ENCODE measurements around the gene SPECC1. TPM values are rescaled to one million over a fixed set of nuclear protein-coding genes. Genes with fewer than 3 reads are reported as not detected.
A peak's percentile ranks its signal among the peaks of the same experiment; 100 is the strongest.
"Not testable (repeated sequence)": the region's sequence is repeated elsewhere in the genome, so short reads cannot be mapped to it uniquely, and the experiment has no call there.

SPECC1 gene
- total RNA-seq, 1 donor from 2014 or later = 69.6 TPM

- peak; percentile 98 for DNase-seq (ENCODE audit: low spot score, unreplicated experiment)
- Mint-ChIP-seq H3K4me1 (ENCODE audit: low read depth) (peaks cover 10% of the 10 kb centered on the region), H3K27me3 (peaks cover 7% of the 10 kb centered on the region), H3K36me3 (ENCODE audit: insufficient read depth) (peaks cover 3% of the 10 kb centered on the region), H3K4me3 (ENCODE audit: low read depth) (no peak overlapping the region), H3K27ac (peak overlapping the region; percentile 79), H3K9me3 (ENCODE audit: low read depth) (no peaks in the 10 kb centered on the region)
- TF ChIP-seq CTCF (IDR thresholded peaks at IDR 0.05; ENCODE audit: unreplicated experiment) = peak; percentile 3
These were observed 146.4 kb downstream of the SPECC1 start for GRCh38 chr17:20155258-20156195.

DNA sequence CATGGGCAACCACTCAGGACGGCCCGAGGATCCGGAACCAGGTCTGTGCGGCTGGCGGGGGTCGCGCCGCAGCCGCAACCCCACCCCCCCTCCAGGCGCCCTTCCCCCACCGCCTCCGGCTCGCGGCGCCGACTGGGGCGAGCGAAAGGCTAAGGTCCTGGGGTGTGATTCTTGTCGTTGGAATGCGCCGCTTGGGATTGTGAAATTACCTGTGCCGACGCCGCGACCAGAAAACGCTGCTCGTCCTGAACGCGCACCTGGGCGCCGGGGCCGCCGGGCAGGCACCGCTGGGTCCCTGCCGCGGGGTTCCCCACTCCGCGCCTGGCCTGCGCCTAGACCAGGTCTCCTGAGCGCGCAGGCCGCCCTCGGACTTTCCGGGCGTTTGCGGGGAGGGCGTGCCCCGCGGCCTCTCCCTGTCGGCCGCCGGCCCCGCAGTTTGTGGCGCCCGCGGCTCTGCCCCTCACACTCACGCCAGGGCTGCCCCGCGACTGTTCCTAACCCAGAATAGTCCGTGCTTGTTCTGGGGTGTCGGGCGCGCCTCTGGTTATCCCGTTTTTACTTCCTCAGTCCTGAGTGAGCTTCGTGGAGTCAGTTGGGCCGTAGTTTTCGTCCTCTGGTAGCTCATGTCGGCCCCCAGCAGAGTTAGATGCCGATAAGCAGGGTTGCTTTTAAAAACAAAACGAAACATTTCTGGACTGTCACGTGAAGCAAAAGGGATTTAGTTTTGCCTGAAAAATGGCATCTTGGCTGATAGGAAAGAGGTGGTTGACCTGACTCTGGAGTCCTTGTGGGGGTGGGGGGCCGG is 147.2 kb downstream of the SPECC1 start:
- peaks cover 6% of the 10 kb centered on the region for H3K36me3 Mint-ChIP-seq (ENCODE audit: insufficient read depth)
- peaks cover 7% of the 10 kb centered on the region for H3K27me3 Mint-ChIP-seq
- peak; percentile 42 for DNase-seq (ENCODE audit: low spot score, unreplicated experiment)
- H3K27ac Mint-ChIP-seq = peak overlapping the region; percentile 96
- peaks cover 10% of the 10 kb centered on the region for H3K4me1 Mint-ChIP-seq (ENCODE audit: low read depth)
- H3K4me3 Mint-ChIP-seq (ENCODE audit: low read depth) = no peak overlapping the region
- H3K9me3 Mint-ChIP-seq (ENCODE audit: low read depth) = no peaks in the 10 kb centered on the region
- no peak for TF ChIP-seq CTCF (IDR thresholded peaks at IDR 0.05; ENCODE audit: unreplicated experiment)

- no peak for TF ChIP-seq CTCF (IDR thresholded peaks at IDR 0.05; ENCODE audit: unreplicated experiment)
- no peak for DNase-seq (ENCODE audit: low spot score, unreplicated experiment)
- peaks cover 10% of the 10 kb centered on the region for H3K4me1 Mint-ChIP-seq (ENCODE audit: low read depth)
- H3K27me3 Mint-ChIP-seq = peaks cover 7% of the 10 kb centered on the region
- H3K36me3 Mint-ChIP-seq (ENCODE audit: insufficient read depth) = peaks cover 6% of the 10 kb centered on the region
- H3K9me3 Mint-ChIP-seq (ENCODE audit: low read depth) = no peaks in the 10 kb centered on the region
- no peak overlapping the region for H3K4me3 Mint-ChIP-seq (ENCODE audit: low read depth)
- H3K27ac Mint-ChIP-seq = peak overlapping the region; percentile 96
These were observed 147.8 kb downstream of the SPECC1 start for GRCh38 chr17:20157001-20157310.

- no peak for DNase-seq (ENCODE audit: low spot score, unreplicated experiment)
- Mint-ChIP-seq H3K9me3 (ENCODE audit: low read depth) (no peaks in the 10 kb centered on the region), H3K36me3 (ENCODE audit: insufficient read depth) (peaks cover 6% of the 10 kb centered on the region), H3K27ac (no peak overlapping the region), H3K27me3 (peaks cover 7% of the 10 kb centered on the region), H3K4me1 (ENCODE audit: low read depth) (peaks cover 10% of the 10 kb centered on the region), H3K4me3 (ENCODE audit: low read depth) (no peak overlapping the region)
- no peak for TF ChIP-seq CTCF (IDR thresholded peaks at IDR 0.05; ENCODE audit: unreplicated experiment)
These were observed 149.4 kb downstream of the SPECC1 start for GRCh38 chr17:20158580-20158979.

DNA sequence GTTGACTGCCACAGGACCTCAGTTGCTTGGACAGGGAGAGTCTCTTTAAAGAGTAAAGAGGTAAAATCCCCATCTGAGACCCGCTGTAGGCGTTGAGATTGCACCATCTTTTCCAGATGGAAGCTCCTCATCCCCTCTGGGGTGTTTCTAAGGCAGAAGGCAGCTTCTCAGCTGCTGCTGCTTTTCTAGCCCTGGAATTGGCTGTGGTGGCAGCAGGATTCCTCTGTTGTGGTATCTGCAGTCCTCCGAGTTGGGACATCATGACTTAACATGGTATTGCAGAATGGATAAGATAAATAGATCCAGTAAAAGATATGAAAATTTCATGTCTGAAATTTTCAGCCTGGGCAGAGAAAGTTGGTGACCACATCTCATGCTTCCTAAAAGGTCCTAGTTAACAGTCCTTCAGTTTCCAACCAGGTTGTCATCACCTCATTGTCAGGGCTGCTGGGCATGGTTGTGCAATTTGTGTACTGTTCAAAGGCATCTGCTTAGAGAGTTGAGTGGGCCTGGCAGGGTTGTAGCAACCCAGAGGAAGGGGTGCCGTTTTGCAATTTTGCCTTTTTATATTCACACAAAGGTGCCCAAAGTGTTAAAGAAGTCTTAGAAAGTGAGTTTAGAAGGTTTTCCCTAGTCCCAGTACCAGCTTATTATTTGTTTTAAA is 150.4 kb downstream of the SPECC1 start:
- Mint-ChIP-seq H3K4me1 (ENCODE audit: low read depth) (peaks cover 10% of the 10 kb centered on the region), H3K27ac (no peak overlapping the region), H3K4me3 (ENCODE audit: low read depth) (no peak overlapping the region), H3K9me3 (ENCODE audit: low read depth) (no peaks in the 10 kb centered on the region), H3K36me3 (ENCODE audit: insufficient read depth) (peaks cover 6% of the 10 kb centered on the region), H3K27me3 (peaks cover 7% of the 10 kb centered on the region)
- no peak for TF ChIP-seq CTCF (IDR thresholded peaks at IDR 0.05; ENCODE audit: unreplicated experiment)
- DNase-seq (ENCODE audit: low spot score, unreplicated experiment) = no peak

GRCh38 chr17:20165516-20165915 is 156.4 kb downstream of the SPECC1 start:
- H3K9me3 Mint-ChIP-seq (ENCODE audit: low read depth); DNase-seq (ENCODE audit: low spot score, unreplicated experiment); H3K4me3 Mint-ChIP-seq (ENCODE audit: low read depth); H3K36me3 Mint-ChIP-seq (ENCODE audit: insufficient read depth); H3K27me3 Mint-ChIP-seq; H3K27ac Mint-ChIP-seq; H3K4me1 Mint-ChIP-seq (ENCODE audit: low read depth): not testable (repeated sequence)
